ENCODE data around the gene LIN7A.

Gene LIN7A

GRCh38 chr12:80838708-80839107 is 99.0 kb downstream of the LIN7A start:
- H3K4ac ChIP-seq (ENCODE audit: low read depth in 1 of 2, low read length in 2 of 2) = no peak overlapping the region
- H2BK5ac ChIP-seq (ENCODE audit: low read depth, low read length, poor library complexity, severe bottlenecking) = no peak overlapping the region
- H2BK120ac ChIP-seq (ENCODE audit: low read depth, low read length) = no peak overlapping the region
- no peaks in the 10 kb centered on the region for H3K36me3 ChIP-seq (ENCODE audit: control insufficient read depth in 1 of 2, insufficient read depth in 2 of 2, low read depth in 1 of 2, low read length in 2 of 2)
- H3K4me2 ChIP-seq (ENCODE audit: low read length, poor library complexity, severe bottlenecking) = no peak overlapping the region
- peaks cover 1% of the 10 kb centered on the region for H3K4me1 ChIP-seq (ENCODE audit: control insufficient read depth, insufficient read depth, low read depth, low read length)
- no peak overlapping the region for H2BK12ac ChIP-seq (ENCODE audit: low read length in 2 of 2)
- H3K18ac ChIP-seq (ENCODE audit: low read depth in 1 of 2, low read length in 2 of 2) = no peak overlapping the region
- no peaks in the 10 kb centered on the region for H3K27me3 ChIP-seq (ENCODE audit: control insufficient read depth in 1 of 2, insufficient read depth in 1 of 2, low read length in 2 of 2)
- no peak for DNase-seq
- H3K79me1 ChIP-seq (replicated peaks; ENCODE audit: low read length, poor library complexity, severe bottlenecking) = no peaks in the 10 kb centered on the region
- no peak overlapping the region for H2AFZ ChIP-seq (ENCODE audit: low read depth, low read length)
- no peak overlapping the region for H2BK15ac ChIP-seq (ENCODE audit: low read depth, poor library complexity, severe bottlenecking)
- H2AK5ac ChIP-seq (ENCODE audit: low read length, severe bottlenecking) = no peak overlapping the region
- no peak overlapping the region for H4K91ac ChIP-seq (ENCODE audit: low read length)
- no peaks in the 10 kb centered on the region for H3K9me3 ChIP-seq (ENCODE audit: control insufficient read depth, low read length)
- WGBS = no CpG with 5 or more reads among the region's 1 CpG
- no peak overlapping the region for H3K9ac ChIP-seq (ENCODE audit: low read length)
- no peak overlapping the region for H3K27ac ChIP-seq (ENCODE audit: low read length, poor library complexity, severe bottlenecking)
- no peak overlapping the region for H3K23ac ChIP-seq (ENCODE audit: low read length in 2 of 2)
- no peak overlapping the region for H3K14ac ChIP-seq (ENCODE audit: low read length in 2 of 2)
- no peak overlapping the region for H3K4me3 ChIP-seq (ENCODE audit: insufficient read depth in 1 of 2, low read depth in 1 of 2, low read length in 2 of 2)
- H4K8ac ChIP-seq (ENCODE audit: low read length) = no peak overlapping the region

DNA sequence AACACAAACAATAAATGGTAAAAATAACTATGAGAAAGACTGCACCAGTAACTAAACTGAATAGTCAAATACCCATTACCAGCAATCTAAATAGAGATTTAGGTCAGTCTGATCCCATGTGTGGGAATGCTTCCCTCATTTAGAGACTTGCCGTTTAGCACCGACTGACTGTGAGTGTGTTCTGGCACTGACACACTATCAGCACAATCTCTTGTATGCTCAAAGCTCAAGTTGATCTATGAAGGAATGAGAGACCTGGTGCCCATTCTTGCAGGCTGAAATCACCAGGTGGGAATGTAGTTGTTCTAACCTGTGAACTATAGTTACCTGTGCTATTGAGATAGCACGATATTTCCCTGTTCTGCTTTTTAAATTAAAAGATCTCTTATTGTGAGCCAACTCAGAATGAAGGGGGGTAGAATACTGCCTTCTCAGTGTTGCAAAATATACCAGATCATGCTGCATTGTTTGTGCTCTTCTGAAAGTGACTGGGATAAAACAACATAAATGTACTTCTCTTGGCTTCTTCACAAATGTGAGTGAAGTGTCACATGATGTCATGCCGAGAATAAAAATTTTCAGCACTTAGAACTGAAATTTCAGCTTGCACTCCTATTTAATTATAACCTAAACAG is 99.6 kb downstream of the LIN7A start:
- no peak for DNase-seq
- Histone ChIP-seq H3K9ac (ENCODE audit: low read length) (no peak overlapping the region), H3K4ac (ENCODE audit: low read depth in 1 of 2, low read length in 2 of 2) (no peak overlapping the region), H3K79me1 (replicated peaks; ENCODE audit: low read length, poor library complexity, severe bottlenecking) (no peaks in the 10 kb centered on the region), H3K18ac (ENCODE audit: low read depth in 1 of 2, low read length in 2 of 2) (no peak overlapping the region), H3K27ac (ENCODE audit: low read length, poor library complexity, severe bottlenecking) (no peak overlapping the region), H4K91ac (ENCODE audit: low read length) (no peak overlapping the region), H2BK120ac (ENCODE audit: low read depth, low read length) (no peak overlapping the region), H3K9me3 (ENCODE audit: control insufficient read depth, low read length) (no peaks in the 10 kb centered on the region), H3K4me3 (ENCODE audit: insufficient read depth in 1 of 2, low read depth in 1 of 2, low read length in 2 of 2) (no peak overlapping the region), H2BK12ac (ENCODE audit: low read length in 2 of 2) (no peak overlapping the region), H3K14ac (ENCODE audit: low read length in 2 of 2) (no peak overlapping the region), H3K4me1 (ENCODE audit: control insufficient read depth, insufficient read depth, low read depth, low read length) (peaks cover 1% of the 10 kb centered on the region), H3K27me3 (ENCODE audit: control insufficient read depth in 1 of 2, insufficient read depth in 1 of 2, low read length in 2 of 2) (no peaks in the 10 kb centered on the region), H3K36me3 (ENCODE audit: control insufficient read depth in 1 of 2, insufficient read depth in 2 of 2, low read depth in 1 of 2, low read length in 2 of 2) (no peaks in the 10 kb centered on the region), H2BK15ac (ENCODE audit: low read depth, poor library complexity, severe bottlenecking) (no peak overlapping the region), H3K4me2 (ENCODE audit: low read length, poor library complexity, severe bottlenecking) (no peak overlapping the region), H2AK5ac (ENCODE audit: low read length, severe bottlenecking) (no peak overlapping the region), H3K23ac (ENCODE audit: low read length in 2 of 2) (no peak overlapping the region), H4K8ac (ENCODE audit: low read length) (no peak overlapping the region), H2AFZ (ENCODE audit: low read depth, low read length) (no peak overlapping the region), H2BK5ac (ENCODE audit: low read depth, low read length, poor library complexity, severe bottlenecking) (no peak overlapping the region)
- WGBS = 85% methylated on average over 3 of the region's 4 CpGs

- no peaks in the 10 kb centered on the region for H3K9me3 ChIP-seq (ENCODE audit: control insufficient read depth, low read length)
- H3K27me3 ChIP-seq (ENCODE audit: control insufficient read depth in 1 of 2, insufficient read depth in 1 of 2, low read length in 2 of 2) = no peaks in the 10 kb centered on the region
- no peaks in the 10 kb centered on the region for H3K36me3 ChIP-seq (ENCODE audit: control insufficient read depth in 1 of 2, insufficient read depth in 2 of 2, low read depth in 1 of 2, low read length in 2 of 2)
- H2AFZ ChIP-seq (ENCODE audit: low read depth, low read length) = no peak overlapping the region
- H3K23ac ChIP-seq (ENCODE audit: low read length in 2 of 2) = no peak overlapping the region
- H3K9ac ChIP-seq (ENCODE audit: low read length) = peak overlapping the region; percentile 9
- no peak overlapping the region for H3K18ac ChIP-seq (ENCODE audit: low read depth in 1 of 2, low read length in 2 of 2)
- H3K4me1 ChIP-seq (ENCODE audit: control insufficient read depth, insufficient read depth, low read depth, low read length) = peaks cover 1% of the 10 kb centered on the region
- H4K8ac ChIP-seq (ENCODE audit: low read length) = no peak overlapping the region
- H2BK12ac ChIP-seq (ENCODE audit: low read length in 2 of 2) = no peak overlapping the region
- no peak overlapping the region for H2BK5ac ChIP-seq (ENCODE audit: low read depth, low read length, poor library complexity, severe bottlenecking)
- no peaks in the 10 kb centered on the region for H3K79me1 ChIP-seq (replicated peaks; ENCODE audit: low read length, poor library complexity, severe bottlenecking)
- H3K27ac ChIP-seq (ENCODE audit: low read length, poor library complexity, severe bottlenecking) = no peak overlapping the region
- H4K91ac ChIP-seq (ENCODE audit: low read length) = no peak overlapping the region
- H3K4me3 ChIP-seq (ENCODE audit: insufficient read depth in 1 of 2, low read depth in 1 of 2, low read length in 2 of 2) = no peak overlapping the region
- H3K4ac ChIP-seq (ENCODE audit: low read depth in 1 of 2, low read length in 2 of 2) = no peak overlapping the region
- no peak overlapping the region for H2BK15ac ChIP-seq (ENCODE audit: low read depth, poor library complexity, severe bottlenecking)
- H2BK120ac ChIP-seq (ENCODE audit: low read depth, low read length) = no peak overlapping the region
- H3K4me2 ChIP-seq (ENCODE audit: low read length, poor library complexity, severe bottlenecking) = no peak overlapping the region
- no peak overlapping the region for H2AK5ac ChIP-seq (ENCODE audit: low read length, severe bottlenecking)
- peak; percentile 54 for DNase-seq
- H3K14ac ChIP-seq (ENCODE audit: low read length in 2 of 2) = no peak overlapping the region
- WGBS = 36% methylated on average over 3 of the region's 5 CpGs
These were observed 100.3 kb downstream of the LIN7A start for GRCh38 chr12:80837342-80837978.

GRCh38 chr12:80834724-80835123 is 103.0 kb downstream of the LIN7A start:
- H2BK120ac ChIP-seq (ENCODE audit: low read depth, low read length) = no peak overlapping the region
- H3K4me1 ChIP-seq (ENCODE audit: control insufficient read depth, insufficient read depth, low read depth, low read length) = peaks cover 3% of the 10 kb centered on the region
- no peak overlapping the region for H4K8ac ChIP-seq (ENCODE audit: low read length)
- no peak overlapping the region for H2BK5ac ChIP-seq (ENCODE audit: low read depth, low read length, poor library complexity, severe bottlenecking)
- H3K18ac ChIP-seq (ENCODE audit: low read depth in 1 of 2, low read length in 2 of 2) = no peak overlapping the region
- DNase-seq = no peak
- no CpG with 5 or more reads among the region's 1 CpG for WGBS
- H2AK5ac ChIP-seq (ENCODE audit: low read length, severe bottlenecking) = no peak overlapping the region
- H4K91ac ChIP-seq (ENCODE audit: low read length) = no peak overlapping the region
- H3K27me3 ChIP-seq (ENCODE audit: control insufficient read depth in 1 of 2, insufficient read depth in 1 of 2, low read length in 2 of 2) = no peaks in the 10 kb centered on the region
- H3K27ac ChIP-seq (ENCODE audit: low read length, poor library complexity, severe bottlenecking) = no peak overlapping the region
- H2BK12ac ChIP-seq (ENCODE audit: low read length in 2 of 2) = no peak overlapping the region
- no peaks in the 10 kb centered on the region for H3K79me1 ChIP-seq (replicated peaks; ENCODE audit: low read length, poor library complexity, severe bottlenecking)
- no peak overlapping the region for H3K14ac ChIP-seq (ENCODE audit: low read length in 2 of 2)
- H3K9me3 ChIP-seq (ENCODE audit: control insufficient read depth, low read length) = no peaks in the 10 kb centered on the region
- no peak overlapping the region for H3K4me2 ChIP-seq (ENCODE audit: low read length, poor library complexity, severe bottlenecking)
- H2AFZ ChIP-seq (ENCODE audit: low read depth, low read length) = no peak overlapping the region
- H3K36me3 ChIP-seq (ENCODE audit: control insufficient read depth in 1 of 2, insufficient read depth in 2 of 2, low read depth in 1 of 2, low read length in 2 of 2) = no peaks in the 10 kb centered on the region
- H3K4ac ChIP-seq (ENCODE audit: low read depth in 1 of 2, low read length in 2 of 2) = no peak overlapping the region
- no peak overlapping the region for H2BK15ac ChIP-seq (ENCODE audit: low read depth, poor library complexity, severe bottlenecking)
- no peak overlapping the region for H3K23ac ChIP-seq (ENCODE audit: low read length in 2 of 2)
- H3K4me3 ChIP-seq (ENCODE audit: insufficient read depth in 1 of 2, low read depth in 1 of 2, low read length in 2 of 2) = no peak overlapping the region
- H3K9ac ChIP-seq (ENCODE audit: low read length) = no peak overlapping the region

Data from mesenchymal stem cell (in vitro differentiated cells and primary cell).